ENCODE results near the gene DAP3. TPM values are rescaled to one million over a fixed set of nuclear protein-coding genes. Genes with fewer than 3 reads are reported as not detected.
"Not testable (repeated sequence)": the region's sequence is repeated elsewhere in the genome, so short reads cannot be mapped to it uniquely, and the experiment has no call there.

Gene DAP3
- total RNA-seq, 1 experiment from 2014 or later, result 148 TPM

- peak; percentile 68 for ATAC-seq
- CTCF ChIA-PET; intact Hi-C loops (cut with micrococcal nuclease): not testable (repeated sequence)
These were observed 74.4 kb downstream of the DAP3 start for GRCh38 chr1:155763090-155763815.

GRCh38 chr1:155763989-155764388 is 75.1 kb downstream of the DAP3 start:
- H4K20me1 ChIP-seq (ENCODE audit: insufficient read depth); H3K9ac ChIP-seq (ENCODE audit: low read length); POLR2A ChIA-PET; ATAC-seq; H2AFZ ChIP-seq (ENCODE audit: low read depth, low read length, poor library complexity, severe bottlenecking); H3K27ac ChIP-seq (ENCODE audit: low read depth, low read length); DNase-seq (ENCODE audit: low read depth, low spot score); H3K27me3 ChIP-seq (ENCODE audit: insufficient read depth, low read length); H3K9me3 ChIP-seq (ENCODE audit: control insufficient read depth in 1 of 2, insufficient read depth in 1 of 2, low read depth in 1 of 2, low read length in 2 of 2); H3K4me3 ChIP-seq (replicated peaks in 1 of 2; ENCODE audit: low read depth in 1 of 2, low read length in 2 of 2); intact Hi-C loops (cut with micrococcal nuclease); RAD21 ChIA-PET (ENCODE audit: low non-redundant PET in 1 of 2, low total read pairs in 2 of 2, uncharacterized antibody in 2 of 2, unreplicated experiment in 2 of 2); H3K4me2 ChIP-seq (ENCODE audit: low read length); H3K79me2 ChIP-seq (ENCODE audit: insufficient read depth, low read length); CTCF ChIA-PET; H3K4me1 ChIP-seq (ENCODE audit: control insufficient read depth in 1 of 2, insufficient read depth in 2 of 2, low read length in 2 of 2); BruUV-seq (replicated peaks); H3K9me2 ChIP-seq (ENCODE audit: insufficient read depth): not testable (repeated sequence)
- peaks cover 24 to 42% of the 10 kb centered on the region in 2 experiments for H3K36me3 ChIP-seq (ENCODE audit: control insufficient read depth in 1 of 2, insufficient read depth in 2 of 2, low read length in 2 of 2)

More at GRCh38 chr1:155763090-155763815, 74.4 kb downstream of the DAP3 start:
- H3K79me2 ChIP-seq (ENCODE audit: insufficient read depth, low read length); H2AFZ ChIP-seq (ENCODE audit: low read depth, low read length, poor library complexity, severe bottlenecking); RAD21 ChIA-PET (ENCODE audit: low non-redundant PET in 1 of 2, low total read pairs in 2 of 2, uncharacterized antibody in 2 of 2, unreplicated experiment in 2 of 2); H3K9ac ChIP-seq (ENCODE audit: low read length); H3K9me2 ChIP-seq (ENCODE audit: insufficient read depth); H3K4me1 ChIP-seq (ENCODE audit: control insufficient read depth in 1 of 2, insufficient read depth in 2 of 2, low read length in 2 of 2); BruUV-seq (replicated peaks); H3K27me3 ChIP-seq (ENCODE audit: insufficient read depth, low read length); H4K20me1 ChIP-seq (ENCODE audit: insufficient read depth); H3K27ac ChIP-seq (ENCODE audit: low read depth, low read length); H3K4me3 ChIP-seq (replicated peaks in 1 of 2; ENCODE audit: low read depth in 1 of 2, low read length in 2 of 2); POLR2A ChIA-PET; H3K9me3 ChIP-seq (ENCODE audit: control insufficient read depth in 1 of 2, insufficient read depth in 1 of 2, low read depth in 1 of 2, low read length in 2 of 2): not testable (repeated sequence)
- 0 out of 2 replicates have a peak overlapping the region, but pooled peaks have one; percentile 7 for H3K4me2 ChIP-seq (ENCODE audit: low read length)
- peaks cover 22 to 37% of the 10 kb centered on the region in 2 experiments for H3K36me3 ChIP-seq (ENCODE audit: control insufficient read depth in 1 of 2, insufficient read depth in 2 of 2, low read length in 2 of 2)
- TF ChIP-seq RAD21 (IDR thresholded peaks at IDR 0.05; ENCODE audit: low read depth) (0 out of 2 replicates have a peak, but pooled peaks have one; percentile 20), FOSL1 (IDR thresholded peaks at IDR 0.05; ENCODE audit: low read depth) (peak; percentile 49; the same call in 1 of the 2 replicates), JUND (IDR thresholded peaks at IDR 0.05) (peak; percentile 22; the same call in 1 of the 2 replicates)
- DNase-seq (ENCODE audit: low read depth, low spot score), result peak; percentile 51

GRCh38 chr1:155767399-155767989 is 78.6 kb downstream of the DAP3 start:
- H3K4me1 ChIP-seq (ENCODE audit: control insufficient read depth in 1 of 2, insufficient read depth in 2 of 2, low read length in 2 of 2); H3K27me3 ChIP-seq (ENCODE audit: insufficient read depth, low read length); H3K9me2 ChIP-seq (ENCODE audit: insufficient read depth); CTCF ChIA-PET; H3K4me2 ChIP-seq (ENCODE audit: low read length); BruUV-seq (replicated peaks); RAD21 ChIA-PET (ENCODE audit: low non-redundant PET in 1 of 2, low total read pairs in 2 of 2, uncharacterized antibody in 2 of 2, unreplicated experiment in 2 of 2); ATAC-seq; H3K79me2 ChIP-seq (ENCODE audit: insufficient read depth, low read length); H4K20me1 ChIP-seq (ENCODE audit: insufficient read depth); H3K4me3 ChIP-seq (replicated peaks in 1 of 2; ENCODE audit: low read depth in 1 of 2, low read length in 2 of 2); DNase-seq (ENCODE audit: low read depth, low spot score); H3K9ac ChIP-seq (ENCODE audit: low read length); intact Hi-C loops (cut with micrococcal nuclease); POLR2A ChIA-PET; H2AFZ ChIP-seq (ENCODE audit: low read depth, low read length, poor library complexity, severe bottlenecking); H3K27ac ChIP-seq (ENCODE audit: low read depth, low read length); H3K9me3 ChIP-seq (ENCODE audit: control insufficient read depth in 1 of 2, insufficient read depth in 1 of 2, low read depth in 1 of 2, low read length in 2 of 2): not testable (repeated sequence)
- H3K36me3 ChIP-seq (ENCODE audit: control insufficient read depth in 1 of 2, insufficient read depth in 2 of 2, low read length in 2 of 2), result peaks cover 35 to 41% of the 10 kb centered on the region in 2 experiments

Data from HCT116 (cell line).